Activated CD8-positive, alpha-beta memory T cell treated with anti-CD3 and anti-CD28 coated beads, Interleukin-2, amount 50 U/mL, for 24 hours (primary cell): Measurements from ENCODE around the gene METTL16.
"Not testable (repeated sequence)": the region's sequence is repeated elsewhere in the genome, so short reads cannot be mapped to it uniquely, and the experiment has no call there.

ENCODE experiments used
- DNase-seq: peaks from one replicate; pipeline ENCODE4 v3.0.0-alpha.2; 2020; ENCODE audit errors: extremely low read depth

The METTL16 gene

GRCh38 chr17:2503627-2504026, 8.1 kb downstream of the METTL16 start:
- DNase-seq, result no peak

GRCh38 chr17:2502871-2503580, 8.7 kb downstream of the METTL16 start:
- no peak for DNase-seq

- no peak for DNase-seq
Measured at GRCh38 chr17:2500446-2500845, 11.2 kb downstream of the METTL16 start.

- not testable (repeated sequence) for DNase-seq
Measured at GRCh38 chr17:2489286-2489685, 22.4 kb downstream of the METTL16 start.

- no peak for DNase-seq
Measured at GRCh38 chr17:2487306-2487705, 24.4 kb downstream of the METTL16 start.

GRCh38 chr17:2486709-2487108, 25.0 kb downstream of the METTL16 start:
- DNase-seq, result not testable (repeated sequence)

- no peak for DNase-seq
Measured at GRCh38 chr17:2485970-2486369, 25.7 kb downstream of the METTL16 start.

- no peak for DNase-seq
Measured at GRCh38 chr17:2485543-2485942, 26.1 kb downstream of the METTL16 start.

- DNase-seq, result no peak
Measured at GRCh38 chr17:2484876-2485275, 26.8 kb downstream of the METTL16 start.

GRCh38 chr17:2483084-2483483, 28.6 kb downstream of the METTL16 start:
- DNase-seq, result no peak

GRCh38 chr17:2482218-2482617, 29.5 kb downstream of the METTL16 start:
- no peak for DNase-seq

- no peak for DNase-seq
Measured at GRCh38 chr17:2481760-2482159, 29.9 kb downstream of the METTL16 start.

- DNase-seq, result no peak
Measured at GRCh38 chr17:2478458-2478857, 33.2 kb downstream of the METTL16 start.

- DNase-seq, result no peak
Measured at GRCh38 chr17:2475056-2475455, 36.6 kb downstream of the METTL16 start.

GRCh38 chr17:2474371-2474770, 37.3 kb downstream of the METTL16 start:
- DNase-seq, result no peak

GRCh38 chr17:2468270-2468669, 43.4 kb downstream of the METTL16 start:
- DNase-seq, result no peak

GRCh38 chr17:2466931-2467330, 44.8 kb downstream of the METTL16 start:
- no peak for DNase-seq

GRCh38 chr17:2462481-2462880, 49.2 kb downstream of the METTL16 start:
- DNase-seq, result no peak

GRCh38 chr17:2459917-2460271, 51.8 kb downstream of the METTL16 start:
- DNase-seq, result no peak

GRCh38 chr17:2457913-2458312, 53.8 kb downstream of the METTL16 start:
- no peak for DNase-seq

- no peak for DNase-seq
Measured at GRCh38 chr17:2456475-2456874, 55.2 kb downstream of the METTL16 start.

- DNase-seq, result no peak
Measured at GRCh38 chr17:2455956-2456355, 55.7 kb downstream of the METTL16 start.

- no peak for DNase-seq
Measured at GRCh38 chr17:2453866-2454265, 57.8 kb downstream of the METTL16 start.

- no peak for DNase-seq
Measured at GRCh38 chr17:2453325-2453724, 58.4 kb downstream of the METTL16 start.
